SK-N-SH (cell line): ENCODE measurements around the gene NPC2. TPM values are rescaled to one million over a fixed set of nuclear protein-coding genes. Genes with fewer than 3 reads are reported as not detected.

Source experiments
- CTCF ChIA-PET: fragments of 300-600, 350-600 bp; formaldehyde crosslinking; extraction: SDS; loops from one replicate; lab custom pipeline; 2021; lab: Yijun Ruan, JAX
- POLR2A ChIA-PET: fragments of 350-600 bp; sonication (Branson Sonifier 250); formaldehyde crosslinking; extraction: SDS; loops from one replicate; lab custom pipeline; 2020; ENCODE audit warnings: antibody characterized with exemption, inconsistent platforms; lab: Yijun Ruan, JAX
- DNase-seq: peaks from one replicate; pipeline ENCODE4 v3.0.0; 2012
- H2AFZ ChIP-seq: fragments of 200-600 bp; sonication (generic); 2 replicates; pipeline ENCODE4 v1.8.1; 2016; ENCODE audit warnings: antibody characterized with exemption, mild to moderate bottlenecking, low read depth
- H3F3A ChIP-seq: fragments of 200-600 bp; sonication (generic); replicated peaks from 2 replicates; pipeline ENCODE3; 2016; ENCODE audit warnings: antibody characterized with exemption, mild to moderate bottlenecking; ENCODE audit not compliant: insufficient read depth
- H3K27ac ChIP-seq, 2 experiments: fragments of 200-500 bp in 1 of 2; fragments of 200-600 bp in 1 of 2; sonication (Bioruptor generic) in 1 of 2; sonication (generic), shearing (Covaris generic) in 1 of 2; 2 replicates each; pipeline versions ENCODE4 v1.5.1 to v1.6.1; 2014 to 2016; ENCODE audit warnings: low read depth in 2 of 2, inconsistent platforms in 1 of 2, low read length in 1 of 2, mild to moderate bottlenecking in 1 of 2, mixed read lengths in 1 of 2
- H3K27me3 ChIP-seq: fragments of 200-600 bp; sonication (generic), shearing (Covaris generic); 2 replicates; pipeline ENCODE4 v1.6.1; 2016; ENCODE audit warnings: mixed run types; ENCODE audit not compliant: insufficient read depth
- H3K36me3 ChIP-seq, 2 experiments: fragments of 200-500 bp in 1 of 2; fragments of 200-600 bp in 1 of 2; sonication (Bioruptor generic) in 1 of 2; sonication (generic) in 1 of 2; replicated peaks in 1 of 2; 2 replicates each; pipeline versions ENCODE3 to v1.5.1; 2014 to 2016; ENCODE audit warnings: low read length in 1 of 2, mild to moderate bottlenecking in 1 of 2; ENCODE audit not compliant: insufficient read depth in 2 of 2, control insufficient read depth in 1 of 2
- H3K4me1 ChIP-seq, 2 experiments: fragments of 200-500 bp in 1 of 2; fragments of 200-600 bp in 1 of 2; sonication (Bioruptor generic) in 1 of 2; sonication (generic), shearing (Covaris generic) in 1 of 2; 2 replicates each; pipeline versions ENCODE4 v1.5.1 to v1.6.1; 2014 to 2016; ENCODE audit warnings: low read depth in 1 of 2, low read length in 1 of 2, mixed run types in 1 of 2; ENCODE audit not compliant: insufficient read depth in 2 of 2, control insufficient read depth in 1 of 2
- H3K4me2 ChIP-seq: fragments of 200-600 bp; sonication (generic), shearing (Covaris generic); 2 replicates; pipeline ENCODE4 v1.6.1; 2017; ENCODE audit warnings: mixed run types
- H3K4me3 ChIP-seq, 2 experiments: fragments of 200-500 bp in 1 of 2; fragments of 200-600 bp in 1 of 2; sonication (Bioruptor generic) in 1 of 2; sonication (generic), shearing (Covaris generic) in 1 of 2; 2 replicates each; pipeline versions ENCODE4 v1.5.1 to v1.8.1; 2014 to 2016; ENCODE audit warnings: low read depth in 2 of 2, inconsistent platforms in 1 of 2, low read length in 1 of 2, mild to moderate bottlenecking in 1 of 2, mixed read lengths in 1 of 2, moderate library complexity in 1 of 2
- H3K79me2 ChIP-seq: fragments of 200-600 bp; sonication (generic); 2 replicates; pipeline ENCODE4 v1.8.1; 2017; ENCODE audit warnings: mild to moderate bottlenecking; ENCODE audit not compliant: insufficient read depth
- H3K9ac ChIP-seq: fragments of 200-600 bp; sonication (generic); 2 replicates; pipeline ENCODE4 v1.6.1; 2017; ENCODE audit warnings: mixed run types
- H3K9me2 ChIP-seq: fragments of 200-600 bp; sonication (generic); 2 replicates; pipeline ENCODE4 v1.6.1; 2017; ENCODE audit warnings: mixed run types
- H3K9me3 ChIP-seq: fragments of 200-600 bp; sonication (generic); 2 replicates; pipeline ENCODE4 v1.6.1; 2017; ENCODE audit warnings: mixed run types, mild to moderate bottlenecking, moderate library complexity
- H4K20me1 ChIP-seq: fragments of 200-600 bp; sonication (generic); 2 replicates; pipeline ENCODE4 v1.6.1; 2017; ENCODE audit warnings: mild to moderate bottlenecking, mixed run types; ENCODE audit not compliant: insufficient read depth
- GABPA ChIP-seq: IDR thresholded peaks from 2 replicates; pipeline ENCODE4 v1.4.0; 2012; ENCODE audit warnings: low read depth, mild to moderate bottlenecking
- GATA2 ChIP-seq: sonication (generic); formaldehyde crosslinking; IDR thresholded peaks from 2 replicates; pipeline ENCODE4 v1.5.0; 2020; ENCODE audit warnings: mild to moderate bottlenecking, missing genetic modification reagents
- MEF2A ChIP-seq: IDR thresholded peaks from 2 replicates; pipeline ENCODE4 v1.4.0; 2012; ENCODE audit warnings: low read depth, borderline replicate concordance
- MXI1 ChIP-seq: IDR thresholded peaks from 2 replicates; pipeline ENCODE4 v1.6.1; 2012; ENCODE audit warnings: mild to moderate bottlenecking, low read depth, low read length, improper control_type of control experiment
- NFIC ChIP-seq: IDR thresholded peaks from 2 replicates; pipeline ENCODE4 v1.4.0; 2012; ENCODE audit warnings: borderline replicate concordance
- RAD21 ChIP-seq: IDR thresholded peaks from 2 replicates; pipeline ENCODE4 v1.6.1; 2012; ENCODE audit warnings: mild to moderate bottlenecking, low read length
- RCOR1 ChIP-seq: fragments of 150-350 bp; IDR thresholded peaks from 2 replicates; pipeline ENCODE4 v1.6.1; 2017; ENCODE audit warnings: antibody characterized with exemption, low read length
- SIN3A ChIP-seq: IDR thresholded peaks from 2 replicates; pipeline ENCODE4 v1.6.1; 2012; ENCODE audit warnings: low read depth, mild to moderate bottlenecking, low read length, moderate library complexity, borderline replicate concordance
- SMC3 ChIP-seq: IDR thresholded peaks from 2 replicates; pipeline ENCODE4 v1.6.1; 2012; ENCODE audit warnings: low read depth, low read length, improper control_type of control experiment
- TEAD4 ChIP-seq: IDR thresholded peaks from 2 replicates; pipeline ENCODE4 v1.4.0; 2012; ENCODE audit warnings: mild to moderate bottlenecking, borderline replicate concordance; ENCODE audit not compliant: insufficient read depth
- YY1 ChIP-seq: IDR thresholded peaks from 2 replicates; pipeline ENCODE4 v1.4.0; 2012; ENCODE audit warnings: low read depth, mild to moderate bottlenecking
- WGBS: methylation state at CpG from one replicate; pipeline ENCODE4 v1.1.6; 2017; ENCODE audit warnings: low lambda C conversion rate; 5-methylcytosine and 5-hydroxymethylcytosine counted together
- polyA plus RNA-seq, 3 experiments: library from polyadenylated mRNA; depleted of rRNA; stranded (reverse); fragments of >200 nt; gene quantifications; 2 replicates each; pipeline ENCODE4 v1.2.3, GENCODE V29; 2012
- TF ChIP-seq, protein P1 (sequence below): IDR thresholded peaks from 2 replicates; pipeline ENCODE4 v1.6.1; 2012; ENCODE audit warnings: mild to moderate bottlenecking, low read depth, low read length, moderate library complexity
- TF ChIP-seq, protein P2 (sequence below): IDR thresholded peaks from 2 replicates; pipeline ENCODE4 v1.4.0; 2012; ENCODE audit warnings: low read depth, borderline replicate concordance
- TF ChIP-seq, protein P3 (sequence below): IDR thresholded peaks from 2 replicates; pipeline ENCODE4; 2012
- TF ChIP-seq, protein P4 (sequence below): fragments of 200-600 bp; sonication (generic); IDR thresholded peaks from 2 replicates; pipeline ENCODE4 v1.6.1; 2017; ENCODE audit warnings: antibody characterized with exemption, mild to moderate bottlenecking, moderate library complexity

Gene NPC2
- polyA plus RNA-seq, 1 of the 3 experiments (the other 2 are of a cell fraction), result 522 TPM

DNA sequence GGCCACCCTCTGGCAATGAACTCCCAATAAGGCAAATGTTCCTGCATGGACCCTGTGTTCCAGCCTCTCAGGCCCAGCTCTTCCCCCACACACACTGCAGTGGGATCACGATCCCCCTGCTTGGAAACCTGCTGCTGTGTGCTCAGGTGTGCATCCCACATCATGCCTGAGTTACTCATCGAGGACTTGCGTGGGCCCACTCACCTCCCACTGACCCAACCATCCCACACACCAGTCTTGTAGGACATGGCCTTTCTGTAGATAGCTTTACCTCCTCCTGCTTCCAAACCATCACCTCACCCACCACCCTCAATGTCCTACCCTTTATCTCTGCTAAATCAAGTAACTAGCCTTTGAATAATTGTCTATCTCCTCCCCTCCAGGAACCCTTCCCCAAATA, 24.6 kb downstream of the NPC2 start:
- H3K9ac ChIP-seq, result no peak overlapping the region
- no peak overlapping the region for H3K4me3 ChIP-seq
- 73% methylated on average over 3 of the region's 3 CpGs for WGBS
- H3K4me2 ChIP-seq, result no peak overlapping the region
- TF ChIP-seq, protein P1, sequence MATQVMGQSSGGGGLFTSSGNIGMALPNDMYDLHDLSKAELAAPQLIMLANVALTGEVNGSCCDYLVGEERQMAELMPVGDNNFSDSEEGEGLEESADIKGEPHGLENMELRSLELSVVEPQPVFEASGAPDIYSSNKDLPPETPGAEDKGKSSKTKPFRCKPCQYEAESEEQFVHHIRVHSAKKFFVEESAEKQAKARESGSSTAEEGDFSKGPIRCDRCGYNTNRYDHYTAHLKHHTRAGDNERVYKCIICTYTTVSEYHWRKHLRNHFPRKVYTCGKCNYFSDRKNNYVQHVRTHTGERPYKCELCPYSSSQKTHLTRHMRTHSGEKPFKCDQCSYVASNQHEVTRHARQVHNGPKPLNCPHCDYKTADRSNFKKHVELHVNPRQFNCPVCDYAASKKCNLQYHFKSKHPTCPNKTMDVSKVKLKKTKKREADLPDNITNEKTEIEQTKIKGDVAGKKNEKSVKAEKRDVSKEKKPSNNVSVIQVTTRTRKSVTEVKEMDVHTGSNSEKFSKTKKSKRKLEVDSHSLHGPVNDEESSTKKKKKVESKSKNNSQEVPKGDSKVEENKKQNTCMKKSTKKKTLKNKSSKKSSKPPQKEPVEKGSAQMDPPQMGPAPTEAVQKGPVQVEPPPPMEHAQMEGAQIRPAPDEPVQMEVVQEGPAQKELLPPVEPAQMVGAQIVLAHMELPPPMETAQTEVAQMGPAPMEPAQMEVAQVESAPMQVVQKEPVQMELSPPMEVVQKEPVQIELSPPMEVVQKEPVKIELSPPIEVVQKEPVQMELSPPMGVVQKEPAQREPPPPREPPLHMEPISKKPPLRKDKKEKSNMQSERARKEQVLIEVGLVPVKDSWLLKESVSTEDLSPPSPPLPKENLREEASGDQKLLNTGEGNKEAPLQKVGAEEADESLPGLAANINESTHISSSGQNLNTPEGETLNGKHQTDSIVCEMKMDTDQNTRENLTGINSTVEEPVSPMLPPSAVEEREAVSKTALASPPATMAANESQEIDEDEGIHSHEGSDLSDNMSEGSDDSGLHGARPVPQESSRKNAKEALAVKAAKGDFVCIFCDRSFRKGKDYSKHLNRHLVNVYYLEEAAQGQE, result no peak
- TF ChIP-seq, protein P2, sequence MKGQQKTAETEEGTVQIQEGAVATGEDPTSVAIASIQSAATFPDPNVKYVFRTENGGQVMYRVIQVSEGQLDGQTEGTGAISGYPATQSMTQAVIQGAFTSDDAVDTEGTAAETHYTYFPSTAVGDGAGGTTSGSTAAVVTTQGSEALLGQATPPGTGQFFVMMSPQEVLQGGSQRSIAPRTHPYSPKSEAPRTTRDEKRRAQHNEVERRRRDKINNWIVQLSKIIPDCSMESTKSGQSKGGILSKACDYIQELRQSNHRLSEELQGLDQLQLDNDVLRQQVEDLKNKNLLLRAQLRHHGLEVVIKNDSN, result no peak
- TF ChIP-seq RCOR1 (no peak), TEAD4 (no peak), GATA2 (CRISPR knock-in tag) (no peak)
- TF ChIP-seq, protein P3, sequence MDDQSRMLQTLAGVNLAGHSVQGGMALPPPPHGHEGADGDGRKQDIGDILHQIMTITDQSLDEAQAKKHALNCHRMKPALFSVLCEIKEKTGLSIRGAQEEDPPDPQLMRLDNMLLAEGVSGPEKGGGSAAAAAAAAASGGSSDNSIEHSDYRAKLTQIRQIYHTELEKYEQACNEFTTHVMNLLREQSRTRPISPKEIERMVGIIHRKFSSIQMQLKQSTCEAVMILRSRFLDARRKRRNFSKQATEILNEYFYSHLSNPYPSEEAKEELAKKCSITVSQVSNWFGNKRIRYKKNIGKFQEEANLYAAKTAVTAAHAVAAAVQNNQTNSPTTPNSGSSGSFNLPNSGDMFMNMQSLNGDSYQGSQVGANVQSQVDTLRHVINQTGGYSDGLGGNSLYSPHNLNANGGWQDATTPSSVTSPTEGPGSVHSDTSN, result no peak
- H4K20me1 ChIP-seq, result no peaks in the 10 kb centered on the region
- no peaks in the 10 kb centered on the region for H3F3A ChIP-seq
- H3K27me3 ChIP-seq, result no peaks in the 10 kb centered on the region
- no peaks in the 10 kb centered on the region for H3K4me1 ChIP-seq
- H2AFZ ChIP-seq, result no peak overlapping the region
- no peak for DNase-seq
- H3K79me2 ChIP-seq, result no peaks in the 10 kb centered on the region
- H3K9me3 ChIP-seq, result no peaks in the 10 kb centered on the region
- POLR2A ChIA-PET, result no interaction called here
- H3K9me2 ChIP-seq, result no peaks in the 10 kb centered on the region
- H3K36me3 ChIP-seq, result peaks cover 0 to under 1% of the 10 kb centered on the region in 2 experiments
- CTCF ChIA-PET, result interaction anchor here (1.2 to 4.2 kb wide), 2 partner anchors 11 to 13 kb away, joined by 4 to 25 read pairs; no protein-coding TSS in a partner anchor
- no peak overlapping the region for H3K27ac ChIP-seq

DNA sequence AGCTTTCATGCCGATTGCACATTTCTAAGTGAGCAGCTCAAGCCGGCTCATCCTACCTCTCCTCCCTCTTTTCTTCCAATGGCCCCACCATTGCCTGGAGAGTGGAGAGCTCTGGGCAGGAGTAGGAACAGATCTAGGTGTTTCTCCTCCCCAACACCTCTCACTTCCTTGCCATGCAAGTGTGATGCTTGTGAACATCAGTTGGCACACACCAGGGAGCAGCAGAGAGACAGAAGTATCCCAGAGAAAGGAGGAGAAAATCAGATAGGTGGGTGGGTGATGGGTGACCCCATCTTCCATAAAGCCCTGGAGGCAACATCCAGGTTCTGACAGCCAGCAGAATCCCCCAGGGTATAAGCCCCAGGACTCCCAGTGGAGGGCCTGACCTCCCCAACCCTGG, 27.8 kb downstream of the NPC2 start:
- TF ChIP-seq, protein P4, sequence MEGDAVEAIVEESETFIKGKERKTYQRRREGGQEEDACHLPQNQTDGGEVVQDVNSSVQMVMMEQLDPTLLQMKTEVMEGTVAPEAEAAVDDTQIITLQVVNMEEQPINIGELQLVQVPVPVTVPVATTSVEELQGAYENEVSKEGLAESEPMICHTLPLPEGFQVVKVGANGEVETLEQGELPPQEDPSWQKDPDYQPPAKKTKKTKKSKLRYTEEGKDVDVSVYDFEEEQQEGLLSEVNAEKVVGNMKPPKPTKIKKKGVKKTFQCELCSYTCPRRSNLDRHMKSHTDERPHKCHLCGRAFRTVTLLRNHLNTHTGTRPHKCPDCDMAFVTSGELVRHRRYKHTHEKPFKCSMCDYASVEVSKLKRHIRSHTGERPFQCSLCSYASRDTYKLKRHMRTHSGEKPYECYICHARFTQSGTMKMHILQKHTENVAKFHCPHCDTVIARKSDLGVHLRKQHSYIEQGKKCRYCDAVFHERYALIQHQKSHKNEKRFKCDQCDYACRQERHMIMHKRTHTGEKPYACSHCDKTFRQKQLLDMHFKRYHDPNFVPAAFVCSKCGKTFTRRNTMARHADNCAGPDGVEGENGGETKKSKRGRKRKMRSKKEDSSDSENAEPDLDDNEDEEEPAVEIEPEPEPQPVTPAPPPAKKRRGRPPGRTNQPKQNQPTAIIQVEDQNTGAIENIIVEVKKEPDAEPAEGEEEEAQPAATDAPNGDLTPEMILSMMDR, result no peak
- TF ChIP-seq RAD21, result no peak
- TF ChIP-seq RCOR1, result no peak
- TF ChIP-seq, protein P2, result no peak
- TF ChIP-seq MEF2A, result no peak
- no peak for TF ChIP-seq SIN3A
- no peak for TF ChIP-seq SMC3
- no peak for TF ChIP-seq MXI1
- TF ChIP-seq GABPA, result no peak
- TF ChIP-seq NFIC, result no peak
- no peak for TF ChIP-seq YY1
- no peaks in the 10 kb centered on the region for H3K27me3 ChIP-seq
- ChIA-PET POLR2A (no interaction called here), CTCF (interaction anchor here (4.2 kb wide), 1 partner anchor 14 kb away, joined by 25 read pairs; no protein-coding TSS in a partner anchor)
- H3F3A ChIP-seq, result no peaks in the 10 kb centered on the region
- no peak overlapping the region for H3K4me3 ChIP-seq
- H3K9me2 ChIP-seq, result no peaks in the 10 kb centered on the region
- H3K27ac ChIP-seq, result no peak overlapping the region
- no peak for DNase-seq
- H4K20me1 ChIP-seq, result no peaks in the 10 kb centered on the region
- H3K9ac ChIP-seq, result no peak overlapping the region
- 61% methylated on average over 2 of the region's 2 CpGs for whole genome bisulfite sequencing
- H3K9me3 ChIP-seq, result no peaks in the 10 kb centered on the region
- H2AFZ ChIP-seq, result no peak overlapping the region
- H3K36me3 ChIP-seq, result no peaks in the 10 kb centered on the region
- no peaks in the 10 kb centered on the region for H3K79me2 ChIP-seq
- no peak overlapping the region for H3K4me2 ChIP-seq
- H3K4me1 ChIP-seq, result no peaks in the 10 kb centered on the region
